ENCODE measurements around the gene FAM171A1.

FAM171A1 gene

GRCh38 chr10:15201589-15202300, 169.3 kb downstream of the FAM171A1 start:
- FAIRE-seq = no peak

DNA sequence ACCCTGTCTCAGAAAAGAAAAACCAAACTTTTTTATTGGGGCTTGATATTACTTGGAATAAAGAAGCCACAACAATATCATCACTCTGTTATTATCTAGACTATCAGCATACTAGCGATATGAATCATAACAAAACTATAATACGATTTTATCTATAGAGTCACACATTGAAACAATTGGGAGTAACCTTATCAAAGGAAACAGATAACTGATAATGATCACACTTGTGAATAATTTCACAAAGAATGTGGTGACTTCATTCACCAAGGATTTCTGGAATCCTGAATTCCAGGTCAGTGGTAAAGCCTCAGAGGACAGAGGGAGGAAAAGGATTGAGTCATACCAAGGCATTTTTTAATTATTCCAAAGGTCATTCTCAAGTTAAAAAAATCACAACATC, 170.5 kb downstream of the FAM171A1 start:
- FAIRE-seq = no peak

GRCh38 chr10:15197911-15198310, 173.2 kb downstream of the FAM171A1 start:
- no peak for FAIRE-seq

DNA sequence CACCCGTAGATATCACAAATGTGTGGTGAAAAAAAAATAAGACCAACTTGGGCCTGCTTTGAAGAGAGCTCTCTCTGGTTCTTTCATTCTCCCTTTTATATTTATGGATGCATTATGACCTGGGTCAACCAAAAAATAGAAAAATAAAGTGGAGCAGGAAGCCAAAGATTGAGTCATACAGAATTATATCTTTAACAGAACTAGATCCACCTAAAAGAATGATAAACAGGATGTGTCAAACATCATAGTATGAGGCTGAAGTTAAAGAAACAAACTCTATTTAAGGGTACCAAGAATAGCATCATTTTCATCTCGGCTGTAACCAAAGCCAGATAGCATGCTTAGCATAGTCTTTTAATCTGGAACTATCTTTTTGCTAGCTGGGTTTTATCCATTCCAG, 173.8 kb downstream of the FAM171A1 start:
- FAIRE-seq = no peak

GRCh38 chr10:15196021-15196834, 174.9 kb downstream of the FAM171A1 start:
- no peak for FAIRE-seq

DNA sequence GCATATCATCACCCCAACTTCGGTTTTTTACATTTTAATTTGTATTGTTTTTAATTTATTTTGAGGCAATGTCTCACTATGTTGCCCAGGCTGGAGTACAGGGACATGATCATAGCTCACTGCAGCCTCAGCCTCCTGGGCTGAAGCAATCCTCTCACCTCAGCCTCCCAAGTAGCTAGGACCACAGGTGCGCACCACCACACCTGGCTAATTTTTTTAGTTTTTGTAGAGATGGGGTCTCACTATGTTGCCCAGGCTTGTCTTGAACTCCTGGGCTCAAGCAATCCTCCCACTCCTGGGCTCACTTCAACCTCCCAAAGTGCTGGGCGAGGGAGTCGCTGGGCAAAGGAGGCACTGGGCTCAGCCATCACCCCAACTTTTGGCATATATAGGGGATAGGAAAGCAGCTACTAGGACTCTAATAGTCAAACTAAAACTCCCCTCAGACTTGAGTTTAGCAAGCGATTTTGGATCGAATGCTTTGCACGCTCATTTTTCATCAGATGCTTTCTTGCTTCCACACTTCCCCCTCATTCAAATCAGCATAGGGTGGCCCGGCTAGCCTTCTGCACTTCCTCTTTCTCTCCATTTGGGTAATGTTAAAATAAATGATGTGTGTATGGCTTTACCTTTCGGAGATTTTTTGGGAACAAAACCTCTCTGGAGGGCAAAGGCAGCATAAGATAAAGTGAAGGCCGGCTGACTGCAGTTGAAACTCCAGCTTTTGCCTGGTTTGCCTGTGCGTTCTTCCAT, 181.8 kb downstream of the FAM171A1 start:
- no peak for FAIRE-seq

DNA sequence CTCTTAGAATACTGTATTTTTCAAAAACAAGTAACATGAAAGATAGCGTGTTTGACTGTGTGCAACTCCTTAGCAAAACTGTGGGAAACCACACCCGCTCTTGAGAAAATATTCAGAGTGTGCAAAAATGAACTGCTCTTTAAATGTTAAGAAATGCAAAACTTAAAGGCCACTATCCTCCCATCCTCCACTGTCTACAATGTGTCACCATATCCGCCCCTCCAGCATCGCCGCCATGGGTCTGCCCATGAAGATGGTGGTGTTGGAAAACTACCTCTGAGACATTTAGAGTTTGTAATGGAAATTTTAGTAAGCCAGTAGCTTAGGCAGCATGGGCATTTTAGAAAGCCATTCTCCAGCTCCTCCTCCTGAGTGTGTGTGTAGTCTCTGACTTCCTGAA, 182.5 kb downstream of the FAM171A1 start:
- no peak for FAIRE-seq

GRCh38 chr10:15183689-15184481, 187.2 kb downstream of the FAM171A1 start:
- FAIRE-seq = no peak

GRCh38 chr10:15182540-15183207, 188.4 kb downstream of the FAM171A1 start:
- no peak for FAIRE-seq

- FAIRE-seq = no peak
Observed at GRCh38 chr10:15181576-15182156, 189.4 kb downstream of the FAM171A1 start.

DNA sequence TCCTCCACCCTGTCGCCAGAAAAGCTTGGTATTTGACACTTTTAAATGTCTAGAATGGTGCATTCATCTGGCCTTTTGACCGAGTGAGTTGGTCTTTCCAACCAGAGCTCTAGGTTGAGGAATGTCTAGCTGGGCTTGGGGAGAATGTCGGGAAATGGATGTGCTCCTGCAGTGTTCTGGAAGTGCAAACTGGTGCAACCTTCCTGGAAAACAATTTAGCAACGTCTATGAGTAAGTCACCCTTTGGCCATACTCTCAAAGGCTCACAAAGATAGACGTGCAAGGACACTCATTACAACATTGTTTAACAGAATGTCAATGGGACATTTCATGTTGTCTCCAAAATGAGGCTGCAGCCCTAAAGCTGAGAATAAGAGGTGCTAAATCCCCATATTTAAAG, 190.4 kb downstream of the FAM171A1 start:
- no peak for FAIRE-seq

- FAIRE-seq = no peak
Observed at GRCh38 chr10:15176269-15176668, 194.8 kb downstream of the FAM171A1 start.

GRCh38 chr10:15175587-15175986, 195.5 kb downstream of the FAM171A1 start:
- FAIRE-seq = no peak

- no peak for FAIRE-seq
Observed at GRCh38 chr10:15172306-15172840, 198.7 kb downstream of the FAM171A1 start.

GRCh38 chr10:15169555-15170401, 201.3 kb downstream of the FAM171A1 start:
- FAIRE-seq = no peak

- no peak for FAIRE-seq
Observed at GRCh38 chr10:15168786-15169554, 202.1 kb downstream of the FAM171A1 start.

GRCh38 chr10:15168291-15168785, 202.8 kb downstream of the FAM171A1 start, which contains the start of gene NMT2:
Gene NMT2, minus strand, starts transcription at chr10:15168693. Its CDS starts 81 bp downstream, at chr10:15168612.
- FAIRE-seq = no peak

- no peak for FAIRE-seq
Observed at GRCh38 chr10:15167411-15168290, 203.4 kb downstream of the FAM171A1 start.
